BE2C (cell line): ENCODE data around the gene SMARCAL1.

Source experiments
- DNase-seq: peaks from one replicate; pipeline ENCODE4 v3.0.0-alpha.2; 2020
- H3K27me3 ChIP-seq: fragments of 250-450 bp; sonication (Bioruptor Pico); 2 replicates; pipeline ENCODE4 v1.5.1; 2020; ENCODE audit warnings: mild to moderate bottlenecking
- H3K36me3 ChIP-seq: fragments of 250-450 bp; sonication (Bioruptor Pico); 2 replicates; pipeline ENCODE4 v1.5.1; 2020; ENCODE audit warnings: mild to moderate bottlenecking
- H3K4me1 ChIP-seq: fragments of 250-450 bp; sonication (Bioruptor Pico); 2 replicates; pipeline ENCODE4 v1.5.1; 2020
- H3K4me3 ChIP-seq: 2 replicates; pipeline ENCODE4 v1.5.1; 2011; ENCODE audit warnings: low read depth, low read length
- H3K9me3 ChIP-seq: fragments of 250-450 bp; sonication (Bioruptor Pico); 2 replicates; pipeline ENCODE4 v1.5.1; 2020
- TF ChIP-seq, protein P1 (sequence below): IDR thresholded peaks from 2 replicates; pipeline ENCODE4 v1.5.1; 2012; ENCODE audit warnings: mild to moderate bottlenecking, low read depth, low read length

The SMARCAL1 gene

GRCh38 chr2:216495656-216496055, 83.4 kb downstream of the SMARCAL1 start:
- Histone ChIP-seq H3K36me3 (peaks cover 18% of the 10 kb centered on the region), H3K4me1 (peaks cover 17% of the 10 kb centered on the region; the same call in 1 of the 2 replicates), H3K9me3 (no peaks in the 10 kb centered on the region), H3K27me3 (no peaks in the 10 kb centered on the region), H3K4me3 (no peak overlapping the region)
- DNase-seq, result no peak
- TF ChIP-seq, protein P1, sequence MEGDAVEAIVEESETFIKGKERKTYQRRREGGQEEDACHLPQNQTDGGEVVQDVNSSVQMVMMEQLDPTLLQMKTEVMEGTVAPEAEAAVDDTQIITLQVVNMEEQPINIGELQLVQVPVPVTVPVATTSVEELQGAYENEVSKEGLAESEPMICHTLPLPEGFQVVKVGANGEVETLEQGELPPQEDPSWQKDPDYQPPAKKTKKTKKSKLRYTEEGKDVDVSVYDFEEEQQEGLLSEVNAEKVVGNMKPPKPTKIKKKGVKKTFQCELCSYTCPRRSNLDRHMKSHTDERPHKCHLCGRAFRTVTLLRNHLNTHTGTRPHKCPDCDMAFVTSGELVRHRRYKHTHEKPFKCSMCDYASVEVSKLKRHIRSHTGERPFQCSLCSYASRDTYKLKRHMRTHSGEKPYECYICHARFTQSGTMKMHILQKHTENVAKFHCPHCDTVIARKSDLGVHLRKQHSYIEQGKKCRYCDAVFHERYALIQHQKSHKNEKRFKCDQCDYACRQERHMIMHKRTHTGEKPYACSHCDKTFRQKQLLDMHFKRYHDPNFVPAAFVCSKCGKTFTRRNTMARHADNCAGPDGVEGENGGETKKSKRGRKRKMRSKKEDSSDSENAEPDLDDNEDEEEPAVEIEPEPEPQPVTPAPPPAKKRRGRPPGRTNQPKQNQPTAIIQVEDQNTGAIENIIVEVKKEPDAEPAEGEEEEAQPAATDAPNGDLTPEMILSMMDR, result no peak

- Histone ChIP-seq H3K4me1 (peaks cover 8% of the 10 kb centered on the region; the same call in 1 of the 2 replicates), H3K27me3 (no peaks in the 10 kb centered on the region), H3K9me3 (no peaks in the 10 kb centered on the region), H3K4me3 (peak overlapping the region; percentile 99), H3K36me3 (peaks cover 37% of the 10 kb centered on the region)
- TF ChIP-seq, protein P1, result no peak
- DNase-seq, result no peak
These were observed 85.2 kb downstream of the SMARCAL1 start for GRCh38 chr2:216497382-216498069.

DNA sequence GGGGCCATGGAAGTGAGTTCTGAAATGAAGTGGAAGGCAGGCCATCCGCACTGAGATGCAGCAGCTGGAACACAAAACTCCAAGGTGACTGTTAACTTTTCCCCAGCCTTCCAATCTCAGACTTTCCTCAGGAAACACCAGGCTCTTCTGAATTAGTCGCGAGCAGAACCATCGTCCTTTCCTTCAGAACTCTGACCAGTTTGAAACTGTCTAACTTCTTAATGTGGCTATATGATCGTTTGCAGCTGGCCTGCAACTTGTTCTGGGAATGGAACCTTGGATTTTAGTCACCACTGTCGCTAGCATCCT, 85.7 kb downstream of the SMARCAL1 start:
- no peaks in the 10 kb centered on the region for H3K9me3 ChIP-seq
- H3K36me3 ChIP-seq, result peaks cover 42% of the 10 kb centered on the region
- TF ChIP-seq, protein P1, result no peak
- H3K4me3 ChIP-seq, result peak overlapping the region; percentile 99
- no peak for DNase-seq
- H3K27me3 ChIP-seq, result no peaks in the 10 kb centered on the region
- H3K4me1 ChIP-seq, result peaks cover 4% of the 10 kb centered on the region; the same call in 1 of the 2 replicates

- Histone ChIP-seq H3K36me3 (peaks cover 48% of the 10 kb centered on the region), H3K9me3 (no peaks in the 10 kb centered on the region), H3K4me3 (peak within 1 kb of the TSS; percentile 99), H3K4me1 (no peaks in the 10 kb centered on the region; the same call in 1 of the 2 replicates), H3K27me3 (no peaks in the 10 kb centered on the region)
- peak; percentile 94 for DNase-seq
- TF ChIP-seq, protein P1, result no peak; the same call in 1 of the 2 replicates
These were observed 86.4 kb downstream of the SMARCAL1 start, which contains the start of gene RPL37A for GRCh38 chr2:216498379-216499352. Gene RPL37A (plus strand): TSS chr2:216498844. CDS start chr2:216498875, 31 bp downstream.

- peak overlapping the region; percentile 99 for H3K4me3 ChIP-seq
- no peak for DNase-seq
- H3K4me1 ChIP-seq, result no peaks in the 10 kb centered on the region
- peaks cover 59% of the 10 kb centered on the region for H3K36me3 ChIP-seq
- no peaks in the 10 kb centered on the region for H3K9me3 ChIP-seq
- TF ChIP-seq, protein P1, result no peak
- no peaks in the 10 kb centered on the region for H3K27me3 ChIP-seq
These were observed 87.4 kb downstream of the SMARCAL1 start for GRCh38 chr2:216499641-216500218.
